NCI-H128 (cell line): ENCODE measurements around the gene PTPRN2.
"Not testable (repeated sequence)": the region's sequence is repeated elsewhere in the genome, so short reads cannot be mapped to it uniquely, and the experiment has no call there.

ENCODE experiments used
- DNase-seq: peaks from one replicate; lab custom pipeline; 2025; ENCODE audit not compliant: unreplicated experiment; lab: John Stamatoyannopoulos, UW

Gene PTPRN2

DNA sequence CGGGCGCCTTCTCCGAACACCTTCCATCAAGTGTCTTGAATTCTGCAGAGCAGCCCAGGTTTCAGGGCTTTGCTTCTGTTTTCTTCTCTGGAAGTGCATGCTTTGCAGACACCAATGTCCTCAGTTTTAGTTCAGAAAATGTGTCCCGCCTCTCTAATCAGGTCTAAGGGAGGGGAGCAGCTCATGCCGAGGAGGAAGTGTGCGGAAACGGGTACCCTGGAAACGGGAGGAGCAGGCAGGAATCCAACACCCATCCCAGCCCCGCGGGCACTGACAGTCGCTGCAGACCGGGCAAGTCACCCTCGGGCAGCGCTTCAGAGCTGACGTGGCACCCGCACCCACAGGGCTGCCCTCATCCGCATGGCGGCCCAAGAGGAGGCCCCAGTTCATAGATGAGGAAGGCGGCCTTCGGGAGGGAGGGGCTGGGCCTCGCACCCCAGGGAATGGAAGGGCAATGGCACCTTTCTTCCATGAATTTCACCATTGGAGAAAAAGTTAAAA, 912.1 kb downstream of the PTPRN2 start:
- DNase-seq, result no peak

DNA sequence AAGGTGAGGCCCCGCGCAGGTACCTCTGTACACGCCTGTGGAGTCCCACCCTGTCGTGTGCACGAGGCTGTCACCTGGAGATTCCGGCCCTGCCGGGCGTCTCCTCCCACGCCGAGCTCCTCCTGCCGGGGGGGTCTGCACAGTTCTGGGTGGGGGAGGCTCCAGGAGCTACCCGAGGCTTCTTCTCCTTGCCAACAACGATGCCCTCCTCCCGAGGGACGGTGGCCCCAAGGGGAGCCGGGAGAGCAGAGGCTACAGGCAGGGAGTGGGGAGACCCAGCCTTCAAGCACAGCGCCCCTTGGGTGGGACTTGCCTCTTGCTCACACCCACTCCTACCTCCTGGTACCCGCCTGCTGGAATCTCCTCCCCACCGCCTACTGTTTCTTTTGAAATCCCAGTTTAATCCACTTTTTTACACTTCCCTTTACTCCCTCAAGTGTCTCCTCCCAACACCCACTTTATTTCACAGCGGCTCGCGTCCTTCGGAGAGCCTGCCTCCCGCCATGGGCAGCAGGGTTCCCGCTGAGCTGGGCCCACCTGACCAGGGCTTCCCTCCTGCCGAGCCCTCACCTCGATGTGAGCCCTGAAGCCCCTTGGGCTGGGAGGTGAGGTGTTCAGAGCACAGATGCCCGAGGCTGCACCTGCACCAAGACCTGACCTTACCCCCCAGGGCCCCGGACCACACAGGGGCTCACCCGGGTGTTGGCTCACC, 912.8 kb downstream of the PTPRN2 start:
- DNase-seq, result no peak

DNA sequence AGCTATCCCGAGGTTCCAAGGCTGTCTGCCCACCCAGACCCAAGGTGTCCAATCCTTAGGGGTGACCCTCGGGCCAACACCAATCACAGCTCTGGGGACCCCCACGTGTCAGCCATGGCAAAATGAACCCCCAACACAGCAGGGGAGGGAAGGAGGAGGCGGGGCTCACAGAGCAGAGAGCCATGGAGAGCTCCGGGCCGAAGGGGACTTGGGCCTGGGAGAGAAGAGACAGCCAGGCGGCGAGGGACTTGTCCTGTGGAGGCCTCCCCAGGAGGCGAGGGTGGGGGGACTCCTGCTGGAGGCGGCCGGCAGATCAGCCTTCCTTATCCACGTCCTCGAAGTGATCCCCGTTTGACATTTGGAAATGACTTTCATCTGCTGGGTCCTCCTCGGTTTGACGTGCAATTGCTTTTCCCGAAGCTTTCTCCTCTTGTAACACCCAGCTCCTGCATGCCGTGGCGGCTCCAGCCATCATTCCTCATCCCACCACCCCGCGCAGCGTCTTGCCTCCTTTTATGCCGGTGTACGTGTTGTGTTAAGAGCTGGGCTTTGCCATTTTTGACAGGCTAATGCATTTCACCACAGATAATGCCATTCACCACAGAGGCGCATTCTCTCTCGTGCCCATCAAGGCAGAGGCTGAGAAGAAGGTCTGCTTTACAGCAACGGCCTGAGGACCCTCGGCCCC, 913.5 kb downstream of the PTPRN2 start:
- DNase-seq, result no peak

- no peak for DNase-seq
Measured at GRCh38 chr7:157673573-157673972, 914.0 kb downstream of the PTPRN2 start.

DNA sequence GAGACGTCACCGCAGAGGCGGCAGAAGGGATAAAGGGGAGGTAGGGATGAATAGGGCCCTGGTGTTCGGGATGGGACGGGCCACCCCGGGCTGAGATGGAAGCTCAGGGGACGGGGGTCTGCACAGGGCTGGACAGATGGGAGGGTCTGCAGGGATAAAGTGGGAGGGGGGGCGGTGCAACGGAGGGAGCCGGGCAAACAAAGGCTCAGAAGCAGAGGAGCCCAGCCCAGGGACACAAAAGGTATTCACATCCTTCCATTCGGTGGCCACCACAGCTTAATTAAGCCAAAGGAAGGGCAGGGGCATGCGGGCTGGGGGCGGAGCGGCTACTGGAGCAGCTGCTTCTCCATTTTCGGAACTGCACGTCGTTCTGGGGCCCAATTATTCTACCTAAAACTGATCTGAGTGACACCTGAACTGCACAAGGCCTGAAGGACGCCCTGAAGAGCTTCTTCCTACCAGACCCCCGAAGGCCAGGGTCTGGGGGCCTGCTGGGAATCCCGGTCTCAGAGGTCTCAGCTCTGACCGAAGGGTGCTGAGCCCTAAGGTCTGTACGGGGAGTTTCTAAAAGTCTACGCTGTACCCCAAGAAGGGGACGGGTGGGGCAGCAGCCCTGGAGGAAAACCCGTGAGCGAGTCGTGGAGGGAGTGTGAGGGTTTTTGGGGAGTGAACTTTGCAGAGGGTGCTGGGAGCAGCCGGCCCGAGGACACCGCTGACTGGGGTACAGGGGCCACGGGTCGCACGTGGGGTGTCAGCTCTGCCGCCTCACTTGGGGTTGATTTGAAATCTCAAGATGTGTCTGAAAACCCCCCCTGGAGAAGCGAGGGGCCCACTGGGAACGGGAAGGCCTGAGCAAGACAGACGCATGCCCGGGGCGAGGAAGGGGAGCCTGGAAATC, 916.0 kb downstream of the PTPRN2 start:
- no peak for DNase-seq

DNA sequence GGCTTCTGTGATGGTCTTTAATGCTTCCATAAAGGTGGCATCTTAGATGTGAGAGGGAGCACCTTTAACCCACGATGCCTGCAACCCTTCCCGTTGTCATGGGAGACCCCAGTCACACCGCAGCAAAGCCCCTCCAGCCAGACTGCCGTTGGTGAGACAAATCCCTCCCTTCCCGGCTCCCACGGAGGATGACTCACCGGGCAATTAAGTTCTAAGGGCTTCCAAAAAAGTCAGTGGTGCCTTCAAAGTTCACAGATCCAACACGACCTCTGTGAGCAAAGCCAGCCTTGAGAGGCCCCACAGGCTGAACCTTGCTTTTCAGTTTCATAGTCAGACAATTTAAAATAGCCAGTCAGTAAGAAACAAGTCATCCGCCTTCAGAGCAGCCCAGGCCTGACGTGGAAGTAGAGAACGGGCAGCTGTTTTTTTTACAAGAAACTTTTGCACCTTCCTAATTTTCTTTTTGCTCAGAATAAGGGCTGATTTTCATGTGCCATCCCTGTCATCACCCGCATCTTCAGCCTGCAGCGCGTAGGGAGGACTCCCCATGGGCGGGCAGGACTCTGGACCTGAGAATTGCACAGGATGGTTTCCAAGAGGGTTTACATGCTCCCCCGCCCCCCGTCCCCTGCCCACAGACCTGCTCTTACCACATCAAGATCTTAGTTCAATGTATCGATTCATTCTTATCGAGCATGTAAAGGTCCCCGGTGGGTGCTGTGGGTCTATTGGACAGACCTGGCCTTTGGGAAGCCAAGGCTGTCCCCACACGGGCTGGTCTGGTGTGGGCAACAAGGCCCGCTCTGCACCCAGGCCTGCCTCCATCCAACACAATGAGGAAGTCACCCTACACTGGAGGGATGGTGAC, 916.9 kb downstream of the PTPRN2 start:
- no peak for DNase-seq

DNA sequence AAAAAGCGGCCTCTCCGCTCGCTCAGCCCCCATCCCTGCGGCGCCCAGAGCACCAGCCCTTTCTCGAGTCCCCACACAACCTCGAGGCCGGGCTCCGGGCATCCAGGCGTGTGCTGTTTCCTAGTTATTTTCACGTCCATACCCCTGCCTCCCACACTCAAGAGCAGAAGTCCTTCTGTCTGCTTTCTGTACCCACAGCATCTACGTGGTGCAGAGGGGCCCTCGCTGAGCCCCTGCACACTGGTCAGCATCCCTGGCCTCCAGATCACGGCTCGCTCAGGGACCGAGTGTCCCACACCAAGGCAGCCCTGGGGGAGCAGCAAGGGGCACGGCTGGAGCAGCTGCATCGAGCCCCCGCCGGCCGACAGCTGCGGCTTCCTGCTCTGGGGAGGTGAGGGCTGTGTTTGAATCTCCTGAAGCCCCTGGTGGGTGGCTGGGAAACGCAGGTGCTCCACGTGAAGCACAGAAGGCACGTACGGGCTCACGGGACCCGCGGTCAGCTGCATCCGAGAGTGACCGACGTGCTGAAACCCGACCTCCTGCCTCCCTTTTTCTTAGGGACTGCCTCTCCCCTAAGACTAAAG, 917.8 kb downstream of the PTPRN2 start:
- no peak for DNase-seq

DNA sequence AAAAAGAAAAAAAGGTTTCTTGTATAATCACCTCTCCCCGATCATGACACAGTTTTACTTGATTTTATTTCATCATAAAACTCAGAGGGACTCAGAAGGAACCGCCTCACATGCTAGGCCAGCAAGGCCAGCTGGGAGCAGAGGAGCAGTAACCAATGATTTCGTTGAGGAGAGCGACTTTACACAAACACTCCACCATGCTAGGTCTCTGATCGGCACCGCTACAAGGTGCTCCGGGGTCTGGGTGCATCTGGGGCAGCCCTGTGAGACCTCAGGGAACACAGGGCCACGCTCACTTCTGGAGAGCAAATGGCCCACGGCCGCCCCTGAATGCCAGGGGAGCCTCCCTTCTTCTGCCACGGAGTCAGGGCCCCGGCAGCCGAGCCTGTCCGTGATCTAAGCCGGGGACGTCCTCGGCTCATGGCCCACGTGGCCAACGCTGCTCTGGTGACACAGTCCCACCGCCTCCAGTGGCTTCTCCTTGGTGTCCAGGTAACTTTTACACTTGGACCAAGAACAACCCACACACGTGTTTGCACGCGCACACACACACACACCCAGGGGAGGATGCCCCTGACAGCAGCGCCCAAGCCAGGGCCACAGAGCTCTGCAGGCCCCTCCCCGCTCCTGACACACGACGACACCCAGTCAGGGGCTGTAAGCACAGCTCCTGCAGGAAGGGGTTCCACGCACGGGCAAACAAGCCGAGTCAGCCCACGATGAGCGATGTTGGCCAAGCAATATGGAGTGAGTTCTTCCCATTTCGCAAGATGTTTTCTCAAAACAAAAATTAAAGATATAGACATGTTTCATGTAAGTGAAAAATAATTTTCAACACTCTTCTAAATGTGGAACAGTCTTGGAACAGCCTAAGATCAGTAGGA, 918.5 kb downstream of the PTPRN2 start:
- DNase-seq, result no peak

DNA sequence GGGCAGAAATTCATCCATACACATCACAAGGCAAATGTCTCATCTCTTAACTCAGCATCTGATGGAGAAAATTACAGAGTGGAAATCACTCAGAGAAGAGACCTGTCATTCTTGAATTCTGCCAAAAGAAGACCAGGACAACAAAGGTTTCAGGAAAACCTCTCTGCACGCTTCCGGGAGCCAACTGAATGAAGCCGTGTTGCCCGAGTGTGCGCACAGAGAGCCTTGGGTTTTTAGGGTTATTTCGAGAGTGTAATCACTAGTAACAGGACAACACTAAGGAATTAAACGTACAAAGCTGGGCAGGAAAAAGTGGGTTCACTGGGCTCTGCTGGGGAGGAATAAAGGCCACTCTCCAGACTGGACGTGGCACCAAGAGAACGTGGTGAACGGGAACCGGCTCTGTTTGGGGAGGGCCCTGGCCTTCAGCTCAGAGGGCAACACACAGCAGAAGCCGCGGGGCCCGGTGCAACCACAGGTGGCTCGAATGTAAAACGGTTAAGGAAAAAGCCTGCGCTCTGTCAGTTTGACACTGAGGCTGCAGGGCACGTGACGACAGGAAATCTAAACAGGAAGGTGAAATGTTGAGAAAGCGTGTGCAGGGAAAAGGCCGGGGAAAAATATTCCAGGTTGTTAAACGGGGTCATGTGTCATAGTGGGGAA, 919.3 kb downstream of the PTPRN2 start:
- no peak for DNase-seq

DNA sequence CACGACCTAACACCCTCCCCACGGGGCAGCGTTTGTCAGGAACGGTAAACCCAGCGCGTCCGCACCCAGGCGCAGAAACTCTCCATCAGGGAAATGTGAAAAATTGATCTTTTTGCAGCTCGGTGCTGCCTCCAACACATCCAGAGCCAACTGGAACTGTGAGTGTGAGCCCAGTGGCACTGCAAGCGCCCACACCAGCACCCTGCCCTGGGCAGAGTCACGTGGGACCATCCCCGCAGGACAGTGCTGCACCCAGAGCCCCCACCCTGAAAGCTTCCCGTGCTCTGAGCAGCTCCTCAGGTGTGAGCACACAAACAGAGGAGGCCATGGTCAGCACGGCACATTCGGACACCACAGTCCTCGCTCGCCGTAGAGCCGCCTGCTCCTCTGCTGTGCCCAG, 919.9 kb downstream of the PTPRN2 start:
- no peak for DNase-seq

DNA sequence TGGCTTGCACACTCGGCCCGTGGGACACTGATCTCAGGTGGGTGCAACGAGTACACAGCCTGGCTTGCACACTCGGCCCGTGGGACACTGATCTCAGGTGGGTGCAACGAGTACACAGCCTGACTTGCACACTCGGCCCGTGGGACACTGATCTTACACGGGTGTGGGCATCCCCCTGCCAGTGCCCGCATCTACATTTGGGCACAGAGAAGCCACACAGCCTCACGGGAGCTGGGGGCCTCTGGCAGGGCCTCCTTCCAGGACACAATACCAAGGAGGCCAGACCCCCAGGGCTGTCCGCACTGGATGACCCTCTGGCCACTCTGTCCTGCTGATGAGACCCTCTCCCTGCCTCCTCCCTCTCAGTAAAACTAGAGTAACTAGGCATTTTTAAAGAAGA, 920.4 kb downstream of the PTPRN2 start:
- no peak for DNase-seq

DNA sequence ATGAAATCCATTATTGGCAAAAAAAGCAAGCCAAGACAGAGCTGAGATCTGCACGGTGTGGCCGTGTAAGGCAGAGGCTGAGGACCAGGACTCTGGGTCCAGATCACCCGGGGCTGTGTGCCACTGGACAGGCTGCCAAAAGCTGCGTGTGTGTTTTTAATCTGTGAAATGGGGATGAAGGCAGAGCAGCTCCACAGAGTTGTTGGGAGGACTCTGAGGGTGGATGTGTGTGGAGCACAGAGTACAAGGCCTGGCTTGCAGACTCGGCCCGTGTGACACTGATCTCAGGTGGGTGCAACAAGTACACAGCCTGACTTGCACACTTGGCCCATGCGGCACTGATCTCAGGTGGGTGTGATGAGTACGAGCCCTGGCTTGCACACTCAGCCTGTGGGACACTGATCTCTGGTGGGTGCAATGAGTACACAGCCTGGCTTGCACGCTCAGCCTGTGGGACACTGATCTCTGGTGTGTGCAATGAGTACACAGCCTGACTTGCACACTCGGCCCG, 921.0 kb downstream of the PTPRN2 start:
- DNase-seq, result no peak

DNA sequence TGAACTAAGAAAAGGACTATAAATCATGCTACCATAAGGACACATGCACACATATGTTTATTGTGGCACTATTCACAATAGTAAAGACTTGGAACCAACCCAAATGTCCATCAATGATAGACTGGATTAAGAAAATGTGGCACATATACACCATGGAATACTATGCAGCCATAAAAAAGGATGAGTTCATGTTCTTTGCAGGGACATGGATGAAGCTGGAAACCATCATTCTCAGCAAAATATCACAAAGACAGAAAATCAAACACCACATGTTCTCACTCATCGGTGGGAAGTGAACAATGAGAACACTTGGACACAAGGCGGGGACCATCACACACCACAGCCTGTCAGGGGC, 922.0 kb downstream of the PTPRN2 start:
- DNase-seq, result not testable (repeated sequence)

- no peak for DNase-seq
Measured at GRCh38 chr7:157664871-157665633, 922.6 kb downstream of the PTPRN2 start.

GRCh38 chr7:157664034-157664433, 923.6 kb downstream of the PTPRN2 start:
- no peak for DNase-seq

- DNase-seq, result no peak
Measured at GRCh38 chr7:157662981-157663716, 924.5 kb downstream of the PTPRN2 start.

DNA sequence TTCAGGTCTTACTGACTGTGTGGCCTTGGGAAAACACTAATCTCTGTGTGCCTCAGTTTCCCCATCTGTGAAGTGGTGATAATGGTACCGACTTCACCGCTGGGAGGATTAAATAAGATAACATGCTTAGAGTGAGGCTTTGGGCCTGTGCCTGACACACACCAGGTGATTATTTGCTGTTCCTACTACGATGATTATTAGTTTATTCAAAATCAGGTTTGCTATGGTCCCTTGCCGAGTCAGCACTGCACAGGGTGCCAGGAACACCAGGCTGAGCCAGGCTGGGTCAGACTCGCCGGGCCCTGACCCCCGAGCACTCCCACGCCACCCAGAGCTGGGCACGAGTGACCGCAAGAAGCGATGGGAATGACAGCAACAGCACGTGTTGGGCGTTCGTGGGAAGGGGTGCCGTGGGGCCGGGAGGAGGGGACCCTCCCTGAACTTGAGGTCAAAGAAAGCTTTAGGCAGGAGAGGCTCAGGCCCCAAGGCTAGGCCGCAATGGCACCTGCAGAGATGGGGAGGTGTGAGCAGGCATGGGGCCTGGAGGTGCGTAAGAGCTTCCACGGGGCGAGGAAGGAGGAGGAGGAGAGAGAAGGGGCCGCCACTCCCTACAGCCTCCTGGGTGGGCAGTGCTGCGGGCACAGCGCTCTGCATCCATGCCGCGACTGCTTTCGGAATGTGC, 925.4 kb downstream of the PTPRN2 start:
- DNase-seq, result no peak
